Naive thymus-derived CD4-positive, alpha-beta T cell (primary cell): Measurements from ENCODE around the gene FBXO34. TPM values are rescaled to one million over a fixed set of nuclear protein-coding genes. Genes with fewer than 3 reads are reported as not detected.
A peak's percentile ranks its signal among the peaks of the same experiment; 100 is the strongest.

Experiments used
- ATAC-seq: fragments of 150-1000 bp; cut with Tn5 transposase; 2 replicates; pipeline ENCODE4 v1.10.0; 2021; ENCODE audit warnings: mild to moderate bottlenecking, moderate library complexity
- CTCF ChIA-PET: fragments of 350-600 bp; sonication (Branson Sonifier 250); formaldehyde crosslinking; loops from one replicate; lab custom pipeline; 2021; ENCODE audit warnings: antibody characterized with exemption; lab: Charles Lee
- POLR2A ChIA-PET: fragments of 350-600 bp; sonication (Branson Sonifier 250); formaldehyde crosslinking; loops from one replicate; lab custom pipeline; 2021; ENCODE audit warnings: antibody characterized with exemption, inconsistent platforms; lab: Charles Lee
- DNase-seq, 9 donors: peaks; one replicate each; pipeline versions ENCODE4 v3.0.0 to v3.0.0-alpha.2; 2020 to 2022; ENCODE audit warnings: mixed read lengths in 1 of 9
- H3K27ac ChIP-seq: one replicate; pipeline ENCODE4 v1.7.0; 2013; ENCODE audit warnings: mild to moderate bottlenecking, low read depth, low read length, moderate library complexity
- H3K27me3 ChIP-seq, 2 donors: one replicate each; pipeline ENCODE4 v1.7.0; 2013; ENCODE audit warnings: low read length in 2 of 2, mild to moderate bottlenecking in 2 of 2, moderate library complexity in 2 of 2; ENCODE audit not compliant: control insufficient read depth in 2 of 2, insufficient read depth in 2 of 2
- H3K36me3 ChIP-seq, 3 experiments: 1 replicate in 2 of 3; 2 replicates in 1 of 3; pipeline ENCODE4 v1.7.0; 2013; ENCODE audit warnings: low read length in 3 of 3, mild to moderate bottlenecking in 3 of 3, moderate library complexity in 1 of 3; ENCODE audit not compliant: insufficient read depth in 3 of 3, control insufficient read depth in 2 of 3
- H3K4me1 ChIP-seq, 2 donors: one replicate each; pipeline ENCODE4 v1.7.0; 2013; ENCODE audit warnings: low read length in 2 of 2, mild to moderate bottlenecking in 2 of 2, moderate library complexity in 1 of 2; ENCODE audit not compliant: control insufficient read depth in 2 of 2, insufficient read depth in 2 of 2
- H3K4me3 ChIP-seq: 2 replicates; pipeline ENCODE4 v1.7.0; 2013; ENCODE audit warnings: mild to moderate bottlenecking, low read length
- H3K9me3 ChIP-seq, 3 experiments: 1 replicate in 2 of 3; 2 replicates in 1 of 3; pipeline ENCODE4 v1.7.0; 2013; ENCODE audit warnings: low read length in 3 of 3; ENCODE audit not compliant: control insufficient read depth in 2 of 3
- H3K27ac Mint-ChIP-seq, 9 donors: one replicate each; pipeline ENCODE4 v1.8.0; 2020 to 2022; ENCODE audit warnings: mixed read lengths in 9 of 9, mild to moderate bottlenecking in 8 of 9, moderate library complexity in 5 of 9, inconsistent platforms in 2 of 9
- H3K27me3 Mint-ChIP-seq, 5 donors: one replicate each; pipeline ENCODE4 v1.8.0; 2021 to 2022; ENCODE audit warnings: mixed read lengths in 5 of 5, mild to moderate bottlenecking in 1 of 5
- H3K36me3 Mint-ChIP-seq, 5 donors: one replicate each; pipeline ENCODE4 v1.8.0; 2020 to 2022; ENCODE audit warnings: mixed read lengths in 5 of 5, mild to moderate bottlenecking in 3 of 5, inconsistent platforms in 1 of 5
- H3K4me1 Mint-ChIP-seq, 7 donors: one replicate each; pipeline ENCODE4 v1.8.0; 2020 to 2022; ENCODE audit warnings: mixed read lengths in 7 of 7, mild to moderate bottlenecking in 3 of 7, inconsistent platforms in 1 of 7
- H3K4me3 Mint-ChIP-seq, 10 donors: one replicate each; pipeline ENCODE4 v1.8.0; 2020 to 2022; ENCODE audit warnings: mild to moderate bottlenecking in 10 of 10, mixed read lengths in 10 of 10, moderate library complexity in 6 of 10, inconsistent platforms in 2 of 10
- H3K9me3 Mint-ChIP-seq, 11 donors: one replicate each; pipeline ENCODE4 v1.8.0; 2020 to 2022; ENCODE audit warnings: mixed read lengths in 11 of 11, mild to moderate bottlenecking in 4 of 11, inconsistent platforms in 1 of 11, moderate library complexity in 1 of 11
- intact Hi-C, 2 donors: fragments of 100-400 bp; cut with micrococcal nuclease; formaldehyde crosslinking; loops; one replicate each; pipeline ENCODE4 v1.15.1; 2023
- polyA plus RNA-seq, 2 donors: library from polyadenylated mRNA; unstranded; fragments of 300-500 nt; fragmentation: Illumina TruSeq; gene quantifications; one replicate each; pipeline ENCODE4 v1.2.3, GENCODE V29; 2021
- total RNA-seq, 6 experiments: library from RNA in 5 of 6; stranded (reverse) in 5 of 6; gene quantifications; 1 replicate in 5 of 6; 2 replicates in 1 of 6; pipeline ENCODE4 v1.2.3 and lab custom pipeline; 2021 to 2026

The FBXO34 gene
- total and polyA plus RNA-seq, 7 experiments from 2014 or later = 22.0 to 42.1 (median 25.8) TPM

GRCh38 chr14:55399183-55399582 is 128.0 kb downstream of the FBXO34 start:
- no peaks in the 10 kb centered on the region for H3K27me3 Mint-ChIP-seq
- H3K4me3 ChIP-seq = no peak overlapping the region
- DNase-seq (no peak), ATAC-seq (no peak)
- peaks cover 0 to 1% of the 10 kb centered on the region in 2 donors for H3K4me1 ChIP-seq
- H3K36me3 Mint-ChIP-seq = peaks cover 0 to 35% (median 15%) of the 10 kb centered on the region in 5 donors
- H3K9me3 Mint-ChIP-seq = no peaks in the 10 kb centered on the region
- H3K27me3 ChIP-seq = no peaks in the 10 kb centered on the region
- H3K36me3 ChIP-seq = peaks cover 0 to 12% (median 5%) of the 10 kb centered on the region in 3 experiments
- no peak overlapping the region for H3K4me3 Mint-ChIP-seq
- POLR2A ChIA-PET = no interaction called here
- H3K4me1 Mint-ChIP-seq = peaks cover 9 to 41% (median 33%) of the 10 kb centered on the region in 7 donors
- H3K27ac ChIP-seq = no peak overlapping the region
- H3K27ac Mint-ChIP-seq = no peak overlapping the region
- CTCF ChIA-PET = no interaction called here
- H3K9me3 ChIP-seq = no peaks in the 10 kb centered on the region
- intact Hi-C loops = no loop called here

GRCh38 chr14:55399852-55400251 is 128.6 kb downstream of the FBXO34 start:
- CTCF ChIA-PET = no interaction called here
- intact Hi-C loops = no loop called here
- H3K9me3 Mint-ChIP-seq = no peaks in the 10 kb centered on the region

DNA sequence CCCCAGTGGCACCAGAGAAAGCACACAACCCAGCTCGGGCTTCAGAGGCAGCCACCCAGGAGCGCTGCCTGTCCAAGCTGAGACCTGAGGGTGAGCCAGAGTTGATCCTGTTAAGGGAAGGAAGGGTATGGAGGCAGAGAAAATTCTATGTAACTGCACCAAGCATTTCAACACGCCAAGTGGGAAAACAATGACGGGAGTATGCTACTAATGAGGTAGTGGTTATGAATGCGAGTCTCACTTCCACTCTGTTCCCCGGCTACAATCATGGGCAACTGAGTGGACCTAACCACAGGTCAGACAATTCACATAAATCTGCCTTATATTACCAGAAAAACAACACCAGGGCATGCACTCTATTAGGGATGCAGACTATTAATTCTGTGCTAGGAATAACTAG is 130.5 kb downstream of the FBXO34 start:
- Histone ChIP-seq H3K9me3 (no peaks in the 10 kb centered on the region), H3K36me3 (peaks cover 0 to 4% (median 0%) of the 10 kb centered on the region in 3 experiments), H3K27ac (no peak overlapping the region), H3K27me3 (no peaks in the 10 kb centered on the region), H3K4me1 (peaks cover 0 to 4% of the 10 kb centered on the region in 2 donors), H3K4me3 (no peak overlapping the region)
- H3K27ac Mint-ChIP-seq = peak overlapping the region in 1 of 9 donors; percentile 70
- no peak overlapping the region for H3K4me3 Mint-ChIP-seq
- ATAC-seq (no peak), DNase-seq (no peak)
- intact Hi-C loops = no loop called here
- H3K4me1 Mint-ChIP-seq = peaks cover 8 to 67% (median 58%) of the 10 kb centered on the region in 7 donors
- peaks cover 0 to 15% (median 0%) of the 10 kb centered on the region in 5 donors for H3K36me3 Mint-ChIP-seq
- no peaks in the 10 kb centered on the region for H3K9me3 Mint-ChIP-seq
- POLR2A ChIA-PET = no interaction called here
- CTCF ChIA-PET = no interaction called here
- no peaks in the 10 kb centered on the region for H3K27me3 Mint-ChIP-seq

More at GRCh38 chr14:55399852-55400251, 128.6 kb downstream of the FBXO34 start:
- Histone ChIP-seq H3K9me3 (no peaks in the 10 kb centered on the region), H3K27me3 (no peaks in the 10 kb centered on the region), H3K4me3 (no peak overlapping the region), H3K36me3 (peaks cover 0 to 9% (median 4%) of the 10 kb centered on the region in 3 experiments), H3K4me1 (peaks cover 0 to 4% of the 10 kb centered on the region in 2 donors), H3K27ac (no peak overlapping the region)
- POLR2A ChIA-PET = no interaction called here
- H3K4me3 Mint-ChIP-seq = no peak overlapping the region
- peaks cover 0 to 29% (median 12%) of the 10 kb centered on the region in 5 donors for H3K36me3 Mint-ChIP-seq
- no peaks in the 10 kb centered on the region for H3K27me3 Mint-ChIP-seq
- H3K4me1 Mint-ChIP-seq = peaks cover 10 to 48% (median 40%) of the 10 kb centered on the region in 7 donors
- H3K27ac Mint-ChIP-seq = no peak overlapping the region
- ATAC-seq (no peak), DNase-seq (no peak)

Other genes with a start within 250 kb of the FBXO34 start
- 10 to 100 TPM in 1 of 5 experiments, 1 to 10 TPM in 4; 2.6 to 26.6 (median 3.6) TPM for gene WDHD1, start 244.3 kb upstream of the FBXO34 start, total RNA-seq
- gene WDHD1, start 244.3 kb upstream of the FBXO34 start, polyA plus RNA-seq = 1 to 10 TPM; 1.6 to 1.7 TPM
- 10 to 100 TPM; 21.2 to 30.3 (median 22.1) TPM for gene SOCS4, start 244.2 kb upstream of the FBXO34 start, total RNA-seq
- gene SOCS4, start 244.2 kb upstream of the FBXO34 start, polyA plus RNA-seq = 1 to 10 TPM; 1.2 to 2.2 TPM
- 100 to 1,000 TPM in 3 of 5 experiments, 10 to 100 TPM in 2; 65.1 to 143 (median 111) TPM for gene MAPK1IP1L, start 219.8 kb upstream of the FBXO34 start, total RNA-seq
- gene MAPK1IP1L, start 219.8 kb upstream of the FBXO34 start, polyA plus RNA-seq = 10 to 100 TPM; 63.1 to 79.7 TPM
- gene LGALS3, start 142.2 kb upstream of the FBXO34 start, total RNA-seq = 10 to 100 TPM in 4 of 5 experiments, 1 to 10 TPM in 1; 7.5 to 71.7 (median 12.4) TPM
- gene LGALS3, start 142.2 kb upstream of the FBXO34 start, polyA plus RNA-seq = under 1 TPM; 0.35 to 0.51 TPM
- gene DLGAP5, start 79.8 kb upstream of the FBXO34 start, total RNA-seq = 10 to 100 TPM in 1 of 5 experiments, under 1 TPM in 1, not detected in 3; 0.49 to 46.7 TPM
- not detected for gene DLGAP5, start 79.8 kb upstream of the FBXO34 start, polyA plus RNA-seq
- 10 to 100 TPM in 4 of 5 experiments, 1 to 10 TPM in 1; 7.8 to 19.6 (median 18.8) TPM for gene ATG14, start 140.4 kb downstream of the FBXO34 start, total RNA-seq
- 1 to 10 TPM; 5.0 to 8.0 TPM for gene ATG14, start 140.4 kb downstream of the FBXO34 start, polyA plus RNA-seq
- not detected for gene TBPL2, start 169.2 kb downstream of the FBXO34 start, total RNA-seq
- not detected for gene TBPL2, start 169.2 kb downstream of the FBXO34 start, polyA plus RNA-seq